GM12892 (cell line): Measurements from ENCODE around the gene FIBCD1.

ENCODE experiments used
- POLR2A ChIP-seq: IDR thresholded peaks from 2 replicates; pipeline ENCODE4 v1.6.1; 2011; ENCODE audit warnings: low read depth, low read length, control low read depth
- POLR2AphosphoS5 ChIP-seq: IDR thresholded peaks from 2 replicates; pipeline ENCODE4 v1.6.1; 2011; ENCODE audit warnings: low read depth, low read length, control low read depth
- TAF1 ChIP-seq: IDR thresholded peaks from 2 replicates; pipeline ENCODE4 v1.6.1; 2011; ENCODE audit warnings: low read depth, mild to moderate bottlenecking, control low read depth, low read length, borderline replicate concordance

- no peak for TF ChIP-seq POLR2A
- no peak for TF ChIP-seq POLR2AphosphoS5
- no peak for TF ChIP-seq TAF1
These were observed 54.9 kb downstream of the FIBCD1 start for GRCh38 chr9:130884111-130884531.
